K562 (cell line): ENCODE measurements around the gene EPB41L1. TPM values are rescaled to one million over a fixed set of nuclear protein-coding genes. Genes with fewer than 3 reads are reported as not detected.

ENCODE experiments used
- ARHGAP35 ChIP-seq: fragments of 450-650 bp; IDR thresholded peaks from 2 replicates; pipeline ENCODE4 v1.6.1; 2018; ENCODE audit not compliant: partially characterized antibody
- CBFA2T3 ChIP-seq: fragments of 450-650 bp; IDR thresholded peaks from 2 replicates; pipeline ENCODE4 v1.6.1; 2017
- COPS2 ChIP-seq: fragments of 450-650 bp; conservative IDR thresholded peaks from 2 replicates; pipeline ENCODE4 v1.6.1; 2016; ENCODE audit warnings: mild to moderate bottlenecking, moderate library complexity
- CXXC5 ChIP-seq: fragments of 250-450 bp; sonication (Bioruptor Pico); IDR thresholded peaks from 2 replicates; pipeline ENCODE4 v1.8.0; 2022; ENCODE audit warnings: inconsistent platforms, mild to moderate bottlenecking, moderate library complexity
- EZH2 ChIP-seq: IDR thresholded peaks from 2 replicates; pipeline ENCODE4 v1.6.1; 2012; ENCODE audit warnings: low read depth, mild to moderate bottlenecking, inconsistent platforms, low read length, borderline replicate concordance
- HDAC1 ChIP-seq, 2 experiments: fragments of 450-650 bp; IDR thresholded peaks; 2 replicates each; pipeline ENCODE4 v1.6.1; 2016 to 2017; ENCODE audit warnings: inconsistent platforms in 1 of 2, mild to moderate bottlenecking in 1 of 2, moderate library complexity in 1 of 2
- JUND ChIP-seq, 2 experiments: IDR thresholded peaks; 2 replicates in 1 of 2; 3 replicates in 1 of 2; pipeline ENCODE4 v1.6.1; 2011; ENCODE audit warnings: borderline replicate concordance in 2 of 2, low read depth in 2 of 2, low read length in 2 of 2, improper control_type of control experiment in 1 of 2, missing biosample characterization in 1 of 2, missing genetic modification characterization in 1 of 2, missing genetic modification reagents in 1 of 2
- MBD2 ChIP-seq: sonication (generic); IDR thresholded peaks from 2 replicates; pipeline ENCODE4 v1.6.1; 2016; ENCODE audit warnings: low read depth, borderline replicate concordance
- MTF1 ChIP-seq: fragments of 250-450 bp; sonication (Bioruptor Pico); IDR thresholded peaks from 2 replicates; pipeline ENCODE4 v1.9.0; 2021; ENCODE audit warnings: moderate library complexity, mild to moderate bottlenecking, inconsistent platforms, borderline replicate concordance
- PHF21A ChIP-seq: fragments of 450-650 bp; IDR thresholded peaks from 2 replicates; pipeline ENCODE4 v1.6.1; 2017; ENCODE audit warnings: low read depth, borderline replicate concordance
- YY1 ChIP-seq, 3 experiments: IDR thresholded peaks; 2 replicates each; pipeline ENCODE4 v1.6.1; 2011; ENCODE audit warnings: low read length in 2 of 3, mild to moderate bottlenecking in 2 of 3, moderate library complexity in 2 of 3, borderline replicate concordance in 1 of 3, control low read depth in 1 of 3, low read depth in 1 of 3; ENCODE audit not compliant: insufficient read depth in 3 of 3, insufficient replicate concordance in 2 of 3, control insufficient read depth in 1 of 3, insufficient read length in 1 of 3; ENCODE audit errors: extremely low read depth in 1 of 3
- ZNF165 ChIP-seq: fragments of 250-450 bp; sonication (Bioruptor Pico); IDR thresholded peaks from 2 replicates; pipeline ENCODE4 v1.4.0; 2020; ENCODE audit warnings: borderline replicate concordance
- ZNF347 ChIP-seq: fragments of 450-650 bp; formaldehyde crosslinking; IDR thresholded peaks from 2 replicates; pipeline ENCODE4 v1.4.0; 2020; ENCODE audit warnings: low read depth, mild to moderate bottlenecking, moderate library complexity
- ZNF644 ChIP-seq: fragments of 200-800 bp; sonication (Bioruptor generic); IDR thresholded peaks from 2 replicates; pipeline ENCODE4 v1.6.1; 2016; ENCODE audit warnings: low read depth, missing genetic modification characterization, missing compliant biosample characterization
- ZNF76 ChIP-seq: fragments of 250-450 bp; sonication (Bioruptor Pico); IDR thresholded peaks from 2 replicates; pipeline ENCODE4 v1.4.0; 2020; ENCODE audit warnings: mild to moderate bottlenecking, moderate library complexity, borderline replicate concordance
- polyA plus RNA-seq, 8 experiments: library from polyadenylated mRNA; depleted of rRNA in 4 of 8; stranded (reverse) in 5 of 8; unstranded in 3 of 8; fragments of >200 nt; fragmentation: Nextera tagmentation in 2 of 8; fragmentation: Illumina TruSeq in 1 of 8; extraction: Ambion mirVana in 2 of 8; extraction: Trizol in 1 of 8; gene quantifications; 2 replicates each; pipeline versions ENCODE4 v1.2.1 to v1.2.3, GENCODE V29; 2011 to 2014; ENCODE audit warnings: inconsistent platforms in 1 of 8, missing spikeins in 1 of 8
- total RNA-seq, 7 experiments: library from RNA; depleted of rRNA in 6 of 7; stranded (reverse); fragments of >200 nt in 6 of 7; fragmentation: Illumina TruSeq in 2 of 7; extraction: Trizol in 2 of 7; gene quantifications; 2 replicates each; pipeline versions ENCODE4 v1.2.1 to v1.2.3, GENCODE V29; 2011 to 2021; ENCODE audit warnings: low replicate concordance in 1 of 7
- TF ChIP-seq, protein P1 (sequence below): fragments of 250-450 bp; sonication (Bioruptor Pico); IDR thresholded peaks from 2 replicates; pipeline ENCODE4 v1.4.0; 2020
- TF ChIP-seq, protein P2 (sequence below), 2 experiments: IDR thresholded peaks in 1 of 2; conservative IDR thresholded peaks in 1 of 2; 2 replicates each; pipeline ENCODE4 v1.6.1; 2016; ENCODE audit warnings: low read depth in 2 of 2, mild to moderate bottlenecking in 1 of 2, missing compliant biosample characterization in 1 of 2, missing genetic modification characterization in 1 of 2, moderate library complexity in 1 of 2
- TF ChIP-seq, protein P3 (sequence below): sonication (generic); formaldehyde crosslinking; IDR thresholded peaks from 2 replicates; pipeline ENCODE4 v1.8.0; 2022; ENCODE audit warnings: mild to moderate bottlenecking, missing genetic modification reagents

EPB41L1 gene
- total and polyA plus RNA-seq, 9 of the 15 experiments (the other 6 are each of a cell fraction or from before 2014, with no cell fraction given) = 0.11 to 4.3 (median 1.3) TPM

DNA sequence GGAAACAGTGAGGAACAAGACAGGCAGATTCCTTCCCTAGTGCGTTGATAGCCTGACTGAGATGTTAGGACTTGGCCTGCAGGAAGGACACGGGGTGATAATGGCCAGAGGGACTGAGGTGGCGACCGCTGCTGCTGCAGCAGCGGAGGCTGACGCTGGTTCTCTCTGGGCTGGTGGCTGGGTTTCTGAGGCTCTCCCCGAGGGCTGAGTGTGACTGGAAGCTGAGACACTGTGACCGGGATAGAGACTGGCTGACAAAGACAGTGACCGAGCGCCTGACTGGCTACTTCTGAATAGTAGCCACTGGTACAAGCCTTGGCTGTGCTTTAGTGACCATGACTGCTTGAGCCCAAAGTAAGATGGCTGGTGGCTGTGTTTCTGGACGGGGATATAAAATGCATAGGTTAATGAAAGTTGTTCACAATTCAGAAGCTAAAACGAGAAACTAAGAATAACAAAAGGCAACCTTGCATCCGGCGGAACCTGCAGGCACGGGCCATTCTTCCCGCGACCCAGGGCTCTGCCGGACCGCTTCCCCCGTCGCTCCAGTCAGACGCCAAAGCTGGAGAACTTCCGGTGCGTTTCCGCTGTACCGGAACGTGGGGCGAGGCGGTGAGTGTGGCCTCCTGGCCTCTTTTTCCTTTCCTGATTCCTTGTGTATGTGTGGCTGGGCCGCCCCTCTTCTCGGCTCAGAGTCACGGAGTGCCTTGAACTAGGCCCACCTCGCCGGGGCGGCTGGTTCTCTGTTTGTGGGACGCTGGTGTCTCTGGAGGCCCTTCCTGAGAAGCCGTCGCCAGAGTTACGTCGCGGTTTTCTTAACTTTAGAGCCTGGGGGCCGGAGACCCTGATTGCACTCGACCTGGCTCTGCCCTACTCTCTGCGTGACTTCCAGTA, 81.6 kb downstream of the EPB41L1 start, which contains the start of gene AAR2 (continued):
- TF ChIP-seq CXXC5 (CRISPR knock-in tag) = peak; percentile 94
- no peak for TF ChIP-seq ARHGAP35
- TF ChIP-seq, protein P1, sequence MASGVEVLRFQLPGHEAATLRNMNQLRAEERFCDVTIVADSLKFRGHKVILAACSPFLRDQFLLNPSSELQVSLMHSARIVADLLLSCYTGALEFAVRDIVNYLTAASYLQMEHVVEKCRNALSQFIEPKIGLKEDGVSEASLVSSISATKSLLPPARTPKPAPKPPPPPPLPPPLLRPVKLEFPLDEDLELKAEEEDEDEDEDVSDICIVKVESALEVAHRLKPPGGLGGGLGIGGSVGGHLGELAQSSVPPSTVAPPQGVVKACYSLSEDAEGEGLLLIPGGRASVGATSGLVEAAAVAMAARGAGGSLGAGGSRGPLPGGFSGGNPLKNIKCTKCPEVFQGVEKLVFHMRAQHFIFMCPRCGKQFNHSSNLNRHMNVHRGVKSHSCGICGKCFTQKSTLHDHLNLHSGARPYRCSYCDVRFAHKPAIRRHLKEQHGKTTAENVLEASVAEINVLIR = peak; percentile 50; the same call in 1 of the 2 replicates
- no peak for TF ChIP-seq CBFA2T3
- no peak for TF ChIP-seq COPS2
- peak; percentile 62; the same call in 1 of the 2 replicates for TF ChIP-seq JUND (IDR thresholded peaks at IDR 0.05; ENCODE audit: borderline replicate concordance, low read depth, low read length)
- TF ChIP-seq JUND (tag; IDR thresholded peaks at IDR 0.05; ENCODE audit: borderline replicate concordance, low read depth, low read length) = peak; percentile 60; the same call in 1 of the 3 replicates
- TF ChIP-seq PHF21A = no peak
- no peak for TF ChIP-seq EZH2
- TF ChIP-seq YY1 (IDR thresholded peaks at IDR 0.05; ENCODE audit: borderline replicate concordance in 1 of 3, control insufficient read depth in 1 of 3, extremely low read depth in 1 of 3, insufficient read depth in 3 of 3, insufficient read length in 1 of 3, insufficient replicate concordance in 2 of 3, low read depth in 1 of 3, low read length in 2 of 3) = peak in 2 of 3 experiments; percentile 55 to 76
- TF ChIP-seq, protein P2, sequence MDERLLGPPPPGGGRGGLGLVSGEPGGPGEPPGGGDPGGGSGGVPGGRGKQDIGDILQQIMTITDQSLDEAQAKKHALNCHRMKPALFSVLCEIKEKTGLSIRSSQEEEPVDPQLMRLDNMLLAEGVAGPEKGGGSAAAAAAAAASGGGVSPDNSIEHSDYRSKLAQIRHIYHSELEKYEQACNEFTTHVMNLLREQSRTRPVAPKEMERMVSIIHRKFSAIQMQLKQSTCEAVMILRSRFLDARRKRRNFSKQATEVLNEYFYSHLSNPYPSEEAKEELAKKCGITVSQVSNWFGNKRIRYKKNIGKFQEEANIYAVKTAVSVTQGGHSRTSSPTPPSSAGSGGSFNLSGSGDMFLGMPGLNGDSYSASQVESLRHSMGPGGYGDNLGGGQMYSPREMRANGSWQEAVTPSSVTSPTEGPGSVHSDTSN (CRISPR knock-in tag; IDR thresholded peaks at IDR 0.05; ENCODE audit: low read depth) = no peak
- TF ChIP-seq, protein P2 (tag; conservative IDR thresholded peaks at IDR 0.05; ENCODE audit: low read depth) = no peak
- no peak for TF ChIP-seq ZNF347
- TF ChIP-seq ZNF165 = no peak
- TF ChIP-seq ZNF76 (CRISPR knock-in tag) = no peak
- peak; percentile 31 to 92; a peak in 2 of 4 replicates for TF ChIP-seq HDAC1 (IDR thresholded peaks at IDR 0.05)
- TF ChIP-seq, protein P3, sequence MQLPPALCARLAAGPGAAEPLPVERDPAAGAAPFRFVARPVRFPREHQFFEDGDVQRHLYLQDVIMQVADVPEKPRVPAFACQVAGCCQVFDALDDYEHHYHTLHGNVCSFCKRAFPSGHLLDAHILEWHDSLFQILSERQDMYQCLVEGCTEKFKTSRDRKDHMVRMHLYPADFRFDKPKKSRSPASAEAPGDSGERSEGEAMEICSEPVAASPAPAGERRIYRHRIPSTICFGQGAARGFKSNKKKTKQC (CRISPR knock-in tag) = no peak
- TF ChIP-seq MTF1 = no peak
- 0 out of 2 replicates have a peak, but pooled peaks have one; percentile 35 for TF ChIP-seq ZNF644 (tag)
- peak; percentile 63; the same call in 1 of the 2 replicates for TF ChIP-seq MBD2
